GM21723 (cell line): ENCODE results near the gene LTK.

ENCODE experiments used
- ATAC-seq: cut with Tn5 transposase; IDR thresholded peaks from one replicate; pipeline ENCODE4 v1.9.1; 2021; ENCODE audit warnings: mild to moderate bottlenecking, moderate library complexity; ENCODE audit not compliant: unreplicated experiment

LTK gene

GRCh38 chr15:41499109-41499851, 14.3 kb downstream of the LTK start:
- ATAC-seq = no peak

- no peak for ATAC-seq
These were observed 15.0 kb downstream of the LTK start for GRCh38 chr15:41498657-41499056.

- ATAC-seq = no peak
These were observed 17.7 kb downstream of the LTK start for GRCh38 chr15:41495736-41496599.

- no peak for ATAC-seq
These were observed 18.5 kb downstream of the LTK start for GRCh38 chr15:41494922-41495735.

GRCh38 chr15:41494190-41494921, 19.3 kb downstream of the LTK start:
- peak; percentile 25 for ATAC-seq

GRCh38 chr15:41493902-41494189, 19.8 kb downstream of the LTK start:
- ATAC-seq = peak; percentile 22

GRCh38 chr15:41493205-41493901, 20.3 kb downstream of the LTK start, which contains the start of gene ITPKA:
TSS of gene ITPKA (plus strand) at chr15:41493874. CDS start at chr15:41493928, 54 bp downstream.
- ATAC-seq = peak; percentile 72

GRCh38 chr15:41492597-41493204, 20.9 kb downstream of the LTK start:
- no peak for ATAC-seq

GRCh38 chr15:41491889-41492288, 21.7 kb downstream of the LTK start:
- no peak for ATAC-seq

- ATAC-seq = no peak
These were observed 23.3 kb downstream of the LTK start for GRCh38 chr15:41490355-41490754.

GRCh38 chr15:41489641-41490040, 24.0 kb downstream of the LTK start:
- ATAC-seq = no peak

GRCh38 chr15:41487802-41488201, 25.8 kb downstream of the LTK start:
- ATAC-seq = no peak

- ATAC-seq = no peak
These were observed 26.2 kb downstream of the LTK start for GRCh38 chr15:41487381-41487780.

GRCh38 chr15:41486286-41486685, 27.3 kb downstream of the LTK start:
- no peak for ATAC-seq

GRCh38 chr15:41484937-41485625, 28.5 kb downstream of the LTK start:
- no peak for ATAC-seq

GRCh38 chr15:41483519-41483918, 30.1 kb downstream of the LTK start:
- peak; percentile 12 for ATAC-seq

- peak; percentile 74 for ATAC-seq
These were observed 30.5 kb downstream of the LTK start for GRCh38 chr15:41483115-41483514.

- no peak for ATAC-seq
These were observed 31.3 kb downstream of the LTK start for GRCh38 chr15:41482110-41482877.
